IMR-90 (cell line): ENCODE results near the gene AFG3L2. TPM values are rescaled to one million over a fixed set of nuclear protein-coding genes. Genes with fewer than 3 reads are reported as not detected.

Experiments
- ATAC-seq: fragments of 200-7000 bp; cut with Tn5 transposase; 2 replicates; pipeline ENCODE4 v1.9.1; 2020; ENCODE audit warnings: low read depth, mild to moderate bottlenecking, moderate library complexity
- BruUV-seq: library from RNA; stranded (reverse); fragments of 400-500 nt; replicated peaks from 2 replicates; lab custom pipeline; 2021; lab: Mats Ljungman, UMichigan
- CTCF ChIA-PET: fragments of 300-600 bp; formaldehyde crosslinking; extraction: SDS; loops from one replicate; lab custom pipeline; 2021; ENCODE audit warnings: antibody characterized with exemption; lab: Yijun Ruan, JAX
- POLR2A ChIA-PET: fragments of 300-600 bp; sonication (Branson Sonifier 250); formaldehyde crosslinking; loops from one replicate; lab custom pipeline; 2022; ENCODE audit warnings: antibody characterized with exemption; ENCODE audit not compliant: unreplicated experiment; lab: Charles Lee
- DNase-seq: peaks from one replicate; pipeline ENCODE4 v3.0.0; 2013
- H2AFZ ChIP-seq: replicated peaks from 2 replicates; pipeline ENCODE3; 2013; ENCODE audit warnings: low read length, mild to moderate bottlenecking; ENCODE audit not compliant: poor library complexity
- H2AK5ac ChIP-seq: 2 replicates; pipeline ENCODE4 v1.6.1; 2013; ENCODE audit warnings: low read depth, low read length, inconsistent platforms
- H2AK9ac ChIP-seq: replicated peaks from 2 replicates; pipeline ENCODE3; 2013; ENCODE audit warnings: mild to moderate bottlenecking, low read depth, low read length, moderate library complexity; ENCODE audit not compliant: poor library complexity
- H2BK120ac ChIP-seq: 2 replicates; pipeline ENCODE4 v1.6.1; 2013; ENCODE audit warnings: low read depth, low read length, inconsistent platforms
- H2BK15ac ChIP-seq: 3 replicates; pipeline ENCODE4 v1.6.1; 2013; ENCODE audit warnings: low read depth, low read length, inconsistent platforms
- H2BK20ac ChIP-seq: 2 replicates; pipeline ENCODE4 v1.6.1; 2013; ENCODE audit warnings: low read depth, mild to moderate bottlenecking, inconsistent platforms, low read length, moderate library complexity
- H2BK5ac ChIP-seq: 2 replicates; pipeline ENCODE4 v1.6.1; 2013; ENCODE audit warnings: mild to moderate bottlenecking, low read depth, low read length, inconsistent platforms; ENCODE audit not compliant: poor library complexity, severe bottlenecking
- H3K14ac ChIP-seq: replicated peaks from 2 replicates; pipeline ENCODE4 v1.6.1; 2013; ENCODE audit warnings: low read depth, low read length, inconsistent platforms
- H3K18ac ChIP-seq: 2 replicates; pipeline ENCODE4 v1.6.1; 2013; ENCODE audit warnings: low read depth, low read length, control low read depth
- H3K23ac ChIP-seq: 2 replicates; pipeline ENCODE4 v1.6.1; 2013; ENCODE audit warnings: low read depth, low read length, inconsistent platforms
- H3K27ac ChIP-seq: 2 replicates; pipeline ENCODE4 v1.5.1; 2013; ENCODE audit warnings: mild to moderate bottlenecking, control low read depth, low read length; ENCODE audit not compliant: insufficient read depth
- H3K27me3 ChIP-seq: 2 replicates; pipeline ENCODE4 v1.6.1; 2013; ENCODE audit warnings: low read length; ENCODE audit not compliant: control insufficient read depth, insufficient read depth
- H3K36me3 ChIP-seq: 2 replicates; pipeline ENCODE4 v1.6.1; 2013; ENCODE audit warnings: low read length, mixed read lengths; ENCODE audit not compliant: control insufficient read depth, insufficient read depth
- H3K4ac ChIP-seq: 2 replicates; pipeline ENCODE4 v1.6.1; 2013; ENCODE audit warnings: low read depth, low read length, inconsistent platforms
- H3K4me1 ChIP-seq: 2 replicates; pipeline ENCODE4 v1.6.1; 2013; ENCODE audit warnings: low read length, mixed read lengths; ENCODE audit not compliant: control insufficient read depth, insufficient read depth
- H3K4me2 ChIP-seq: 2 replicates; pipeline ENCODE4 v1.6.1; 2013; ENCODE audit warnings: low read depth, mild to moderate bottlenecking, control low read depth, low read length, moderate library complexity
- H3K4me3 ChIP-seq: 2 replicates; pipeline ENCODE4 v1.5.1; 2013; ENCODE audit warnings: low read depth, mild to moderate bottlenecking, control low read depth, low read length, moderate library complexity; ENCODE audit not compliant: insufficient read depth
- H3K56ac ChIP-seq: 2 replicates; pipeline ENCODE4 v1.6.1; 2013; ENCODE audit warnings: low read length, inconsistent platforms; ENCODE audit not compliant: insufficient read depth; ENCODE audit errors: extremely low read depth
- H3K79me1 ChIP-seq, 2 experiments: 2 replicates each; pipeline ENCODE4 v1.6.1; 2013; ENCODE audit warnings: low read length in 2 of 2, inconsistent platforms in 1 of 2, low read depth in 1 of 2
- H3K9ac ChIP-seq: 2 replicates; pipeline ENCODE4 v1.6.1; 2013; ENCODE audit warnings: low read depth, low read length, control low read depth
- H3K9me1 ChIP-seq: 2 replicates; pipeline ENCODE4 v1.6.1; 2013; ENCODE audit warnings: low read length, inconsistent platforms; ENCODE audit not compliant: insufficient read depth
- H3K9me3 ChIP-seq: 2 replicates; pipeline ENCODE4 v1.6.1; 2013; ENCODE audit warnings: low read length; ENCODE audit not compliant: control insufficient read depth, insufficient read depth
- H4K20me1 ChIP-seq: 2 replicates; pipeline ENCODE4 v1.6.1; 2013; ENCODE audit warnings: low read length, inconsistent platforms; ENCODE audit not compliant: insufficient read depth
- H4K5ac ChIP-seq: 2 replicates; pipeline ENCODE4 v1.6.1; 2013; ENCODE audit warnings: mild to moderate bottlenecking, low read depth, low read length, control low read depth
- H4K8ac ChIP-seq, 2 experiments: 2 replicates each; pipeline ENCODE4 v1.6.1; 2013; ENCODE audit warnings: low read depth in 2 of 2, low read length in 2 of 2, control low read depth in 1 of 2, inconsistent platforms in 1 of 2
- H4K91ac ChIP-seq: 2 replicates; pipeline ENCODE4 v1.6.1; 2013; ENCODE audit warnings: low read depth, low read length, inconsistent platforms; ENCODE audit not compliant: insufficient read depth
- BHLHE40 ChIP-seq: fragments of 150-350 bp; IDR thresholded peaks from 2 replicates; pipeline ENCODE4 v1.6.1; 2016; ENCODE audit warnings: mild to moderate bottlenecking, low read depth, low read length
- CEBPB ChIP-seq: IDR thresholded peaks from 2 replicates; pipeline ENCODE4 v1.6.1; 2012; ENCODE audit warnings: low read depth, low read length, improper control_type of control experiment
- CHD1 ChIP-seq: IDR thresholded peaks from 2 replicates; pipeline ENCODE4 v1.6.1; 2012; ENCODE audit warnings: low read depth, low read length, improper control_type of control experiment
- CTCF ChIP-seq: conservative IDR thresholded peaks from 2 replicates; pipeline ENCODE4 v1.5.1; 2012; ENCODE audit warnings: mild to moderate bottlenecking, low read depth, low read length, improper control_type of control experiment
- FOS ChIP-seq: fragments of 150-350 bp; IDR thresholded peaks from 2 replicates; pipeline ENCODE4 v1.6.1; 2016; ENCODE audit warnings: low read depth, low read length
- MAFK ChIP-seq: IDR thresholded peaks from 2 replicates; pipeline ENCODE4 v1.6.1; 2012; ENCODE audit warnings: low read depth, low read length, improper control_type of control experiment
- MAZ ChIP-seq: IDR thresholded peaks from 2 replicates; pipeline ENCODE4 v1.6.1; 2012; ENCODE audit warnings: low read depth, mild to moderate bottlenecking, low read length, improper control_type of control experiment, moderate library complexity, borderline replicate concordance
- MXI1 ChIP-seq: IDR thresholded peaks from 2 replicates; pipeline ENCODE4 v1.6.1; 2012; ENCODE audit warnings: low read depth, mild to moderate bottlenecking, low read length, moderate library complexity, borderline replicate concordance
- NFE2L2 ChIP-seq: fragments of 150-350 bp; IDR thresholded peaks from 2 replicates; pipeline ENCODE4 v1.6.1; 2016; ENCODE audit warnings: low read depth, mild to moderate bottlenecking, low read length
- POLR2A ChIP-seq: IDR thresholded peaks from 2 replicates; pipeline ENCODE4 v1.6.1; 2012; ENCODE audit warnings: mild to moderate bottlenecking, low read depth, low read length
- RAD21 ChIP-seq: IDR thresholded peaks from 2 replicates; pipeline ENCODE4 v1.6.1; 2012; ENCODE audit warnings: low read length, improper control_type of control experiment
- RCOR1 ChIP-seq: IDR thresholded peaks from 2 replicates; pipeline ENCODE4 v1.6.1; 2012; ENCODE audit warnings: mild to moderate bottlenecking, low read length, improper control_type of control experiment; ENCODE audit not compliant: insufficient replicate concordance
- RFX5 ChIP-seq: IDR thresholded peaks from 2 replicates; pipeline ENCODE4 v1.8.0; 2012; ENCODE audit warnings: low read depth, mild to moderate bottlenecking, low read length, moderate library complexity
- SMC3 ChIP-seq: fragments of 150-350 bp; IDR thresholded peaks from 2 replicates; pipeline ENCODE4 v1.6.1; 2016; ENCODE audit warnings: low read depth, mild to moderate bottlenecking, antibody characterized with exemption, low read length, moderate library complexity
- WGBS, 2 experiments: methylation state at CpG; one replicate each; pipeline versions ENCODE4 v1.1.5 to v1.1.7; 2013; ENCODE audit warnings: missing lambda C conversion rate in 2 of 2; ENCODE audit not compliant: insufficient read length in 1 of 2; ENCODE audit errors: extremely low coverage in 2 of 2; 5-methylcytosine and 5-hydroxymethylcytosine counted together
- dilution Hi-C: fragments of 300-500 bp; cut with HindIII; formaldehyde crosslinking; loops from one replicate; pipeline ENCODE4 v1.14.3; 2018; ENCODE audit warnings: low sequenced_read_pairs; ENCODE audit not compliant: unreplicated experiment
- in situ Hi-C: fragments of 300-500 bp; cut with MboI; formaldehyde crosslinking; loops from 3 replicates; pipeline ENCODE4 v1.14.3; 2019; ENCODE audit warnings: low sequenced_read_pairs, inconsistent platforms, mixed read lengths
- intact Hi-C: fragments of 100-400 bp; cut with micrococcal nuclease; formaldehyde crosslinking; loops from 2 replicates; pipeline ENCODE4 v1.10.0; 2022
- polyA plus RNA-seq, 3 experiments: library from polyadenylated mRNA; depleted of rRNA; stranded (reverse); fragments of >200 nt; gene quantifications; 2 replicates each; pipeline ENCODE4 v1.2.3, GENCODE V29; 2012; ENCODE audit warnings: low replicate concordance in 1 of 3
- total RNA-seq: library from RNA; depleted of rRNA; stranded (reverse); fragments of >200 nt; gene quantifications from 2 replicates; pipeline ENCODE4 v1.2.3, GENCODE V29; 2012
- TF ChIP-seq, protein P1 (sequence below): fragments of 150-350 bp; IDR thresholded peaks from 2 replicates; pipeline ENCODE4 v1.6.1; 2016; ENCODE audit warnings: low read depth, mild to moderate bottlenecking, low read length, moderate library complexity, borderline replicate concordance

Gene AFG3L2
- total and polyA plus RNA-seq, 2 of the 4 experiments (the other 2 are of a cell fraction): 26.9 to 37.6 TPM

DNA sequence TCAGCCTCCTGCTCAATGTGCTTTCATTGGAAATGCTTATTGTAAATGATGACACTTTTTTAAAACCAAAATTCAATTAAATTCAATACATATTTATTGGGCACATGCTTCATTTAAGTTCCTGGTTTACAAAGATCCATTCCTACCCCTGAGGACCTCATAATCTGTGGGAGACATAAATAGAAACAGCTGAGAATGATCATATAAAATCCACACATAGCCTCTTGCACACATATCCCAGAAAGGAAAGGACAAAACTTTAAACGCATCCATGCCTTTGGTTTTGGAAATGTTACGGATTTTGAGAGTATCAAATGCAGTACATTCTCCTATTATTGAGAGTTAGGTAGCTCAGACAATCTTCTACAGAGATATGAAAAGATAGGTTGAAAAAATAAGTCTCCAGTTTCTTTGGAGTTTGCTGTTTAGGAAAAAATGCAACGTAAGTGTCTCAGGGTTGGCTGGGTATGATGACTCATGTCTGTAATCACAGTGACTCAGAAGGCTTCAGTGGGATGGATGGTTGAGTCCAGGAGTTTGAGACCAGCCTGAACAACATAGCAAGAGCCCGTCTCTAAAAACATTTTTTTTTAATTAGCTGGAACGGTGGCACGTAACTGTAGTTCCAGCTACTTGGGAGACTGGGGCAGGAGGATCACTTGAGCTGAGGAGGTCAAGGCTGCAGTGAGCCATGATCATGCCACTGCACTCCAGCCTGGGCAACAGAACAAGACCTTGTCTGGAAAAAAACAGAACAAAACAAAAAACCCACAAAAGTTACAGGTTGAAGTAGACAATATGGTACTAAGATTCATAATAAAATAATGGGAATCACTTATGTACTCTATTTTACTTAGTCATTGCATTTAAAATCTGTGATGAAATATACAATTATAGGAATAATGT is 26.8 kb upstream of the AFG3L2 start:
- H2BK15ac ChIP-seq: no peak overlapping the region
- H3K36me3 ChIP-seq: no peaks in the 10 kb centered on the region
- H3K4me1 ChIP-seq: no peaks in the 10 kb centered on the region
- no peak overlapping the region for H3K56ac ChIP-seq
- no peak overlapping the region for H3K4me3 ChIP-seq
- no CpG with 5 or more reads among the region's 6 CpGs for WGBS, 2 experiments
- no peaks in the 10 kb centered on the region; the same call in 1 of the 2 replicates for H3K27me3 ChIP-seq
- H4K91ac ChIP-seq: no peak overlapping the region
- H3K79me1 ChIP-seq: peaks cover 0 to 6% of the 10 kb centered on the region in 2 experiments; a peak in 2 of 4 replicates
- no TSS peak for BruUV-seq
- no peak overlapping the region for H2AK9ac ChIP-seq
- intact Hi-C loops (no loop called here), in situ Hi-C loops (no loop called here), dilution Hi-C loops (no loop called here)
- H3K18ac ChIP-seq: peak overlapping the region; percentile 15; the same call in 1 of the 2 replicates
- H3K9ac ChIP-seq: no peak overlapping the region
- ChIA-PET CTCF (interaction anchor here (1.1 kb wide), 1 partner anchor 10 kb away, joined by 3 read pairs; no protein-coding TSS in a partner anchor), POLR2A (interaction anchor here (0.7 kb wide), 1 partner anchor 260 kb away, joined by 3 read pairs; no protein-coding TSS in a partner anchor)
- 0 out of 4 replicates have a peak overlapping the region, but pooled peaks of 1 of the 2 experiments have one; percentile 52 for H4K8ac ChIP-seq
- no peak overlapping the region for H4K5ac ChIP-seq
- ATAC-seq (peak; percentile 30), DNase-seq (peak; percentile 91)
- no peaks in the 10 kb centered on the region for H4K20me1 ChIP-seq
- no peak overlapping the region for H3K23ac ChIP-seq
- H2AFZ ChIP-seq: no peak overlapping the region
- peak overlapping the region; percentile 25; the same call in 1 of the 2 replicates for H3K27ac ChIP-seq
- no peaks in the 10 kb centered on the region for H3K9me3 ChIP-seq
- H2BK20ac ChIP-seq: peak overlapping the region; percentile 2
- H3K14ac ChIP-seq: no peak overlapping the region
- H3K4ac ChIP-seq: peak overlapping the region; percentile 42
- H3K9me1 ChIP-seq: 0 out of 2 replicates have a peak, but pooled peaks cover 2% of the 10 kb centered on the region
- H2BK120ac ChIP-seq: peak overlapping the region; percentile 32
- H3K4me2 ChIP-seq: peak overlapping the region; percentile 44; the same call in 1 of the 2 replicates
- peak overlapping the region; percentile 70 for H2BK5ac ChIP-seq
- peak overlapping the region; percentile 35; the same call in 1 of the 2 replicates for H2AK5ac ChIP-seq
- no peak; the same call in 1 of the 2 replicates for TF ChIP-seq BHLHE40
- TF ChIP-seq, protein P1, sequence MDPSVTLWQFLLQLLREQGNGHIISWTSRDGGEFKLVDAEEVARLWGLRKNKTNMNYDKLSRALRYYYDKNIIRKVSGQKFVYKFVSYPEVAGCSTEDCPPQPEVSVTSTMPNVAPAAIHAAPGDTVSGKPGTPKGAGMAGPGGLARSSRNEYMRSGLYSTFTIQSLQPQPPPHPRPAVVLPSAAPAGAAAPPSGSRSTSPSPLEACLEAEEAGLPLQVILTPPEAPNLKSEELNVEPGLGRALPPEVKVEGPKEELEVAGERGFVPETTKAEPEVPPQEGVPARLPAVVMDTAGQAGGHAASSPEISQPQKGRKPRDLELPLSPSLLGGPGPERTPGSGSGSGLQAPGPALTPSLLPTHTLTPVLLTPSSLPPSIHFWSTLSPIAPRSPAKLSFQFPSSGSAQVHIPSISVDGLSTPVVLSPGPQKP: no peak
- TF ChIP-seq CTCF: no peak
- no peak for TF ChIP-seq RAD21
- TF ChIP-seq CEBPB: no peak
- TF ChIP-seq SMC3: no peak
- peak; percentile 48; the same call in 1 of the 2 replicates for TF ChIP-seq NFE2L2
- no peak for TF ChIP-seq RFX5
- no peak for TF ChIP-seq MAZ
- no peak for TF ChIP-seq MXI1
- no peak for TF ChIP-seq CHD1
- TF ChIP-seq POLR2A: no peak
- peak; percentile 80 for TF ChIP-seq MAFK
- peak; percentile 94 for TF ChIP-seq FOS
- TF ChIP-seq RCOR1: no peak
